GM12878 (cell line): ENCODE results near the gene RPS6KA2. TPM values are rescaled to one million over a fixed set of nuclear protein-coding genes. Genes with fewer than 3 reads are reported as not detected.

Experiments
- ATAC-seq: fragments of 200-7000 bp; cut with Tn5 transposase; 3 replicates; pipeline ENCODE4 v1.9.1; 2020; ENCODE audit warnings: mild to moderate bottlenecking, moderate library complexity
- BruUV-seq: library from RNA; stranded (reverse); fragments of 400-500 nt; replicated peaks from 2 replicates; lab custom pipeline; 2021; lab: Mats Ljungman, UMichigan
- CTCF ChIA-PET: fragments of 300-600 bp; sonication (Branson Sonifier 250); formaldehyde crosslinking; extraction: SDS; loops from one replicate; lab custom pipeline; 2021; ENCODE audit warnings: inconsistent platforms; lab: Yijun Ruan, JAX
- POLR2A ChIA-PET: fragments of 350-600 bp; formaldehyde crosslinking; extraction: SDS; loops from one replicate; lab custom pipeline; 2021; ENCODE audit warnings: inconsistent platforms; lab: Charles Lee
- RAD21 ChIA-PET: fragments of 300-600 bp; sonication (Branson Sonifier 250); formaldehyde crosslinking; loops from one replicate; lab custom pipeline; 2023; ENCODE audit warnings: antibody characterized with exemption; ENCODE audit not compliant: unreplicated experiment; lab: Charles Lee
- SMC1A ChIA-PET: fragments of 300-600 bp; sonication (Branson Sonifier 250); formaldehyde crosslinking; loops from one replicate; lab custom pipeline; 2023; ENCODE audit not compliant: unreplicated experiment, uncharacterized antibody; lab: Charles Lee
- DNase-seq: peaks from one replicate; pipeline ENCODE4 v3.0.0-alpha.2; 2011; ENCODE audit warnings: low read depth, low spot score
- FAIRE-seq: peaks from 3 replicates; lab custom pipeline; 2011; peaks lifted over from hg19 to GRCh38; lab: Jason Lieb, UNC
- H2AFZ ChIP-seq: 2 replicates; pipeline ENCODE4 v1.6.0; 2011; ENCODE audit warnings: low read depth, low read length, control low read depth; ENCODE audit not compliant: control insufficient read depth
- H3K27ac ChIP-seq: 2 replicates; pipeline ENCODE4 v1.5.1; 2011; ENCODE audit warnings: control low read depth; ENCODE audit not compliant: control insufficient read depth, insufficient read depth
- H3K27me3 ChIP-seq, 2 experiments: replicated peaks in 1 of 2; 2 replicates each; pipeline versions ENCODE4 v1.6.0 to v1.6.1; 2011; ENCODE audit warnings: low read length in 1 of 2; ENCODE audit not compliant: control insufficient read depth in 2 of 2, insufficient read depth in 2 of 2
- H3K36me3 ChIP-seq, 2 experiments: 2 replicates each; pipeline ENCODE4 v1.5.1; 2011; ENCODE audit warnings: low read length in 1 of 2; ENCODE audit not compliant: control insufficient read depth in 2 of 2, insufficient read depth in 2 of 2
- H3K4me1 ChIP-seq: 2 replicates; pipeline ENCODE4 v1.6.1; 2011; ENCODE audit warnings: mild to moderate bottlenecking, low read length, moderate library complexity, mixed read lengths; ENCODE audit not compliant: control insufficient read depth, insufficient read depth
- H3K4me2 ChIP-seq: 2 replicates; pipeline ENCODE4 v1.6.0; 2011; ENCODE audit warnings: control low read depth; ENCODE audit not compliant: control insufficient read depth, insufficient read depth
- H3K4me3 ChIP-seq: fragments of 200-600 bp; sonication (generic); 2 replicates; pipeline ENCODE4 v1.5.1; 2016
- H3K79me2 ChIP-seq: 2 replicates; pipeline ENCODE4 v1.6.0; 2011; ENCODE audit warnings: low read length; ENCODE audit not compliant: control insufficient read depth, insufficient read depth
- H3K9ac ChIP-seq: 2 replicates; pipeline ENCODE4 v1.8.0; 2011; ENCODE audit warnings: low read length, control low read depth, mixed read lengths; ENCODE audit not compliant: control insufficient read depth, insufficient read depth
- H3K9me3 ChIP-seq: replicated peaks from 3 replicates; pipeline ENCODE4 v1.5.1; 2011; ENCODE audit warnings: mild to moderate bottlenecking, low read length; ENCODE audit not compliant: control insufficient read depth, insufficient read depth
- H4K20me1 ChIP-seq: 2 replicates; pipeline ENCODE4 v1.6.0; 2011; ENCODE audit not compliant: control insufficient read depth, insufficient read depth
- BMI1 ChIP-seq: fragments of 450-650 bp; IDR thresholded peaks from 2 replicates; pipeline ENCODE4 v1.6.1; 2016; ENCODE audit warnings: mild to moderate bottlenecking, moderate library complexity, borderline replicate concordance
- CHD4 ChIP-seq: fragments of 200-600 bp; sonication (generic); IDR thresholded peaks from 2 replicates; pipeline ENCODE4 v1.6.1; 2016; ENCODE audit warnings: mild to moderate bottlenecking
- EZH2 ChIP-seq: IDR thresholded peaks from 2 replicates; pipeline ENCODE4 v1.6.1; 2012; ENCODE audit warnings: low read depth, mild to moderate bottlenecking, control low read depth, inconsistent platforms, low read length, borderline replicate concordance; ENCODE audit not compliant: control insufficient read depth
- HCFC1 ChIP-seq: fragments of 150-350 bp; IDR thresholded peaks from 2 replicates; pipeline ENCODE4 v1.6.1; 2014; ENCODE audit warnings: low read length
- RAD21 ChIP-seq: IDR thresholded peaks from 2 replicates; pipeline ENCODE4 v1.6.1; 2011; ENCODE audit warnings: mild to moderate bottlenecking, low read depth, low read length, moderate library complexity; ENCODE audit not compliant: insufficient read depth
- RAD51 ChIP-seq: fragments of 450-650 bp; IDR thresholded peaks from 2 replicates; pipeline ENCODE4 v1.6.1; 2016; ENCODE audit warnings: moderate library complexity, mild to moderate bottlenecking, inconsistent platforms
- SMC3 ChIP-seq: IDR thresholded peaks from 2 replicates; pipeline ENCODE4 v1.6.1; 2011; ENCODE audit warnings: low read length, improper control_type of control experiment, borderline replicate concordance
- STAT3 ChIP-seq: IDR thresholded peaks from 2 replicates; pipeline ENCODE4 v1.6.1; 2011; ENCODE audit warnings: low read depth, low read length, improper control_type of control experiment
- WGBS: methylation state at CpG from one replicate; pipeline ENCODE4 v1.1.6; 2016; ENCODE audit warnings: low lambda C conversion rate; ENCODE audit not compliant: insufficient replicate concordance, insufficient coverage; ENCODE audit errors: missing lambda C conversion rate; 5-methylcytosine and 5-hydroxymethylcytosine counted together
- in situ Hi-C: fragments of 300-500 bp; cut with MboI; formaldehyde crosslinking; loops from 9 replicates; pipeline ENCODE4 v1.14.3; 2018; ENCODE audit warnings: mixed read lengths
- intact Hi-C: fragments of 100-400 bp; cut with micrococcal nuclease; formaldehyde crosslinking; loops from one replicate; pipeline ENCODE4 v1.14.2; 2022; ENCODE audit not compliant: unreplicated experiment
- polyA plus RNA-seq, 11 experiments: library from polyadenylated mRNA; depleted of rRNA in 4 of 11; unstranded in 6 of 11; stranded (reverse) in 5 of 11; fragments of >200 nt; fragmentation: Nextera tagmentation in 4 of 11; fragmentation: Illumina TruSeq in 1 of 11; extraction: Ambion mirVana in 4 of 11; extraction: Trizol in 1 of 11; gene quantifications; 1 replicate in 1 of 11; 2 replicates in 10 of 11; pipeline versions ENCODE4 v1.2.1 to v1.2.3, GENCODE V29; 2011 to 2016; ENCODE audit warnings: inconsistent platforms in 2 of 11, missing spikeins in 2 of 11, low read depth in 1 of 11
- total RNA-seq, 4 experiments: library from RNA; depleted of rRNA in 3 of 4; stranded (reverse); fragments of >200 nt in 3 of 4; fragmentation: Illumina TruSeq in 1 of 4; extraction: Trizol in 1 of 4; gene quantifications; 2 replicates each; pipeline versions ENCODE4 v1.2.1 to v1.2.3, GENCODE V29; 2013 to 2021
- TF ChIP-seq, protein P1 (sequence below): IDR thresholded peaks from 2 replicates; pipeline ENCODE4 v1.6.1; 2012; ENCODE audit warnings: low read depth, low read length, improper control_type of control experiment

Gene RPS6KA2
- total and polyA plus RNA-seq, 10 of the 15 experiments (the other 5 are each of a cell fraction or from before 2014, with no cell fraction given): 0.02 to 1.0 (median 0.22) TPM; not detected in 1

DNA sequence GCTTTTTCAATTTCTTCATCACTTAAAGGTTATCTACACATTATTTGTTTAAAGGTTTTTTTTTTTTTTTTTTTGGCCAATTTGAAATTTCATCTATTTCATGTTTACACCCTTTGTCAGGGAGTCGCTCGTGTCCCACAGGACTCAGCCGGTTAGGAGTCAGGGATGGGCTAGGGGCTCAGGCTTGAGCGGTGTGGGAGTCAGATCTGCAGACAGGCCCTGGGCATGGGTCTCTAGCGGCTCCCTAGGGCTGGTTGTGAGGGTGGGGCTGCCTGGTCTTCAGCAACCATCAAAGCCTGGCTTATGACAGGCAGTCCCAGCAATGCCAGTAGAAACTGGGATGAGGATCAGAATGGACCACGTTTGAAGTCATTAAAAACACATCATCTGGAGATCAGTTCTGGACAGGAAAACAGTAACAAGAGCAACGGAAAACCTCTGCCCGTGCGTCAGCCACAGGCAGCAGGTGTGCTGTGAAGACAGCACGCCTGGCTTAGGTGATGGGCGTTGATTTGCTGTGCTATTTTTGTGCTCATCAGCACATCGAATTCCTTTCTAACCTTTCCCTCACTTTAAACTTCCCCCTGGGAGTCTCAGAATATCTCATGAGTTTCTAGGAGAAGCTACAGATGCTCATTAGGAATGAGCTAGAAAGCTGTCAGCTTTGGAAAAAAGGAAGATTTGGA lies 153.0 kb downstream of the RPS6KA2 start:
- CTCF ChIA-PET: no interaction called here
- no peaks in the 10 kb centered on the region for H3K9me3 ChIP-seq
- no peak for FAIRE-seq
- no peaks in the 10 kb centered on the region; a peak in 1 of 4 replicates for H3K27me3 ChIP-seq
- no peak for DNase-seq
- TF ChIP-seq HCFC1: no peak
- TF ChIP-seq, protein P1, sequence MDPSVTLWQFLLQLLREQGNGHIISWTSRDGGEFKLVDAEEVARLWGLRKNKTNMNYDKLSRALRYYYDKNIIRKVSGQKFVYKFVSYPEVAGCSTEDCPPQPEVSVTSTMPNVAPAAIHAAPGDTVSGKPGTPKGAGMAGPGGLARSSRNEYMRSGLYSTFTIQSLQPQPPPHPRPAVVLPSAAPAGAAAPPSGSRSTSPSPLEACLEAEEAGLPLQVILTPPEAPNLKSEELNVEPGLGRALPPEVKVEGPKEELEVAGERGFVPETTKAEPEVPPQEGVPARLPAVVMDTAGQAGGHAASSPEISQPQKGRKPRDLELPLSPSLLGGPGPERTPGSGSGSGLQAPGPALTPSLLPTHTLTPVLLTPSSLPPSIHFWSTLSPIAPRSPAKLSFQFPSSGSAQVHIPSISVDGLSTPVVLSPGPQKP: no peak
- TF ChIP-seq RAD21: no peak
- TF ChIP-seq RAD51: no peak
- TF ChIP-seq SMC3: no peak
- TF ChIP-seq BMI1: no peak
- TF ChIP-seq CHD4: no peak
- TF ChIP-seq EZH2: no peak
- no peak for TF ChIP-seq STAT3
- H3K27ac ChIP-seq: no peak overlapping the region
- no peak overlapping the region for H3K4me3 ChIP-seq
- H3K9ac ChIP-seq: no peak overlapping the region
- H3K4me1 ChIP-seq: no peaks in the 10 kb centered on the region
- no peaks in the 10 kb centered on the region for H3K36me3 ChIP-seq
- no peaks in the 10 kb centered on the region for H3K79me2 ChIP-seq
- no peak overlapping the region for H2AFZ ChIP-seq
- no peak for ATAC-seq
- in situ Hi-C loops (no loop called here), intact Hi-C loops (no loop called here)
- no peak overlapping the region for H3K4me2 ChIP-seq
- no TSS peak for BruUV-seq
- SMC1A ChIA-PET: no interaction called here
- POLR2A ChIA-PET: no interaction called here
- H4K20me1 ChIP-seq: no peaks in the 10 kb centered on the region
- RAD21 ChIA-PET: no interaction called here
- WGBS: 21% methylated on average over 12 of the region's 12 CpGs
